Epithelial cell of proximal tubule (primary cell): ENCODE measurements around the gene NISCH. TPM values are rescaled to one million over a fixed set of nuclear protein-coding genes. Genes with fewer than 3 reads are reported as not detected.

Experiments used
- DNase-seq: peaks from one replicate; pipeline ENCODE4 v3.0.0-alpha.2; 2011; ENCODE audit warnings: low read depth
- H3K4me3 ChIP-seq: 2 replicates; pipeline ENCODE4 v1.5.1; 2011; ENCODE audit warnings: low read depth, mild to moderate bottlenecking, low read length
- CTCF ChIP-seq: conservative IDR thresholded peaks from 2 replicates; pipeline ENCODE4 v1.5.1; 2012; ENCODE audit warnings: low read depth, mild to moderate bottlenecking, low read length
- total RNA-seq: library from RNA; depleted of rRNA; stranded (reverse); fragments of >200 nt; gene quantifications from 2 replicates; pipeline ENCODE4 v1.2.3, GENCODE V29; 2015

NISCH gene
- total RNA-seq, 1 donor from 2014 or later = 40.8 TPM

DNA sequence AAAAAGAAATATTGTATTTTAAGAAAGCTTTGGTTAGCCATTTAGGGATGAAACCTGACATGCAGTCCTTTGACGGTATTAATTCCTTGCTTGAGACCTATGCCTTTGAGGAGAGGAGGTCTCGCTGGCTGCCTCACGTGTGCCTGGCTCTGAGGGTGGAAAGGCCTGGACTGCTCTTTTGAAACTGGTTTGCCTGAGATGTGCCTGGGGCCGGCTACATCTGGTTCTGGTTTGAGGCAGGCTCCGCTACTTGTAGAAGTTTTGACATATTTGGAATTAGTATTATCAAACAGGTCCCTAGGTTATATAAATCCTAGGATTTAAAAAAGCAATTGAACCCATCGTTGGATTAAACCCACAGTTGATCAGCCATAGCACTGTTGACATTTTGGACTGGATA, 6.5 kb downstream of the NISCH start:
- H3K4me3 ChIP-seq = no peak overlapping the region
- no peak for TF ChIP-seq CTCF
- DNase-seq = no peak

DNA sequence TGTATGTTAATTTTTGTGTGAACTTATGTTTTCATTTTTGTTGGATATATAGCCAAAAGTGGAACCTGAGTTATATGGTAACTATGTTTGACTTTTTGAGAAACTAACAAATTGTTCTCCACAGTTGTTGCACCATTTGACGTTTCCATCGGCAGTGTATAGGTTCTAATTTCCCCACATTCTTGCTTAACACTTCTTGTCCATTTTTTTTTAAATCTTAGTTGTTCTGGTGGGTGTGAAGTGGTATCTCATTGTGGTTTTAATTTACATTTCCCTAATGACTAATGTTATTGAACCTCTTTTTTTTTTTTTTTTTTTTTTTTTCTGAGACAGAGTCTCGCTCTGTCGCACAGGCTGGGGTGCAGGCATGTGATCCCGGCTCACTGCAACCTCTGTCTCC, 8.0 kb downstream of the NISCH start:
- no peak for TF ChIP-seq CTCF
- no peak overlapping the region for H3K4me3 ChIP-seq
- no peak for DNase-seq

DNA sequence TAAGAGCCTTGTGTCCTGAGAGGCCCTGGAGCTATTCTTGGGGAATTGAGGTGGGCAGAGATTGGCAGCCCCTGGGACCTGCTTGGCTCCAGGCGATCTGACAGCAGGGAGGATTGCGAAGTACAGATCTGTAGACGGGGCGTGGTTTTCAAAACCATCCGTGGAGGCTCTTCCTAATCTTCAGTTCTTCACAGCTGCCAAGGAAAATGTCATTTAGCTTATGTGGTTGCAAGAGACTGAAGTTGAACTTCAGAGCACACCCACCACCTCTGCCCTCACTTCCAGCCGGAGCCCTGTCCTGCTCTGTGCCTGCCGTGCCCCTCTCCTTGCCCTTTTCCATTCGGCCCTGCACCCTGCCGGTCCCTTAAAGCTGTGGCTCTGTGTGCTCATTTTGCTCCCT, 12.9 kb downstream of the NISCH start:
- no peak overlapping the region for H3K4me3 ChIP-seq
- no peak for TF ChIP-seq CTCF
- no peak for DNase-seq

DNA sequence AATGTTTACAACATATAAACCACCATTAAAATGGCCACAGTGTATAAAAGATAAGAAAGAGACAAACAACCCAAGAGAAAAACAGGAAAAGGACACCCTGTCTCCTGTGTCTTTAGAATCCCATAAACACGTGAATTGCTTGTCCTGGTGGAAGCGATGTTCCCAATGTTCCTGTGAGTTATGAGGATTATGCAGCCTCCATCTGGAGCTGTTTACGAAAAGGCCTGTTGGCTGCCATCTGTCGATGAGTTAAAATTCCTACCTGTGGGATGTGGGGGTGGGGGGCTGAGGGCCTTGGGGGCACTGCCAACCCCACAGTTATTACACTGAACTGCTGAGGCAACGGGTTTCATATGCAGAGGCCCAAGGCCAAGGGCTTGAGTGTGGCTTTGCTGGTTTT, 13.6 kb downstream of the NISCH start:
- DNase-seq = no peak
- H3K4me3 ChIP-seq = no peak overlapping the region
- no peak for TF ChIP-seq CTCF

GRCh38 chr3:52470920-52471319, 15.5 kb downstream of the NISCH start:
- no peak for DNase-seq
- no peak for TF ChIP-seq CTCF
- no peak overlapping the region for H3K4me3 ChIP-seq

DNA sequence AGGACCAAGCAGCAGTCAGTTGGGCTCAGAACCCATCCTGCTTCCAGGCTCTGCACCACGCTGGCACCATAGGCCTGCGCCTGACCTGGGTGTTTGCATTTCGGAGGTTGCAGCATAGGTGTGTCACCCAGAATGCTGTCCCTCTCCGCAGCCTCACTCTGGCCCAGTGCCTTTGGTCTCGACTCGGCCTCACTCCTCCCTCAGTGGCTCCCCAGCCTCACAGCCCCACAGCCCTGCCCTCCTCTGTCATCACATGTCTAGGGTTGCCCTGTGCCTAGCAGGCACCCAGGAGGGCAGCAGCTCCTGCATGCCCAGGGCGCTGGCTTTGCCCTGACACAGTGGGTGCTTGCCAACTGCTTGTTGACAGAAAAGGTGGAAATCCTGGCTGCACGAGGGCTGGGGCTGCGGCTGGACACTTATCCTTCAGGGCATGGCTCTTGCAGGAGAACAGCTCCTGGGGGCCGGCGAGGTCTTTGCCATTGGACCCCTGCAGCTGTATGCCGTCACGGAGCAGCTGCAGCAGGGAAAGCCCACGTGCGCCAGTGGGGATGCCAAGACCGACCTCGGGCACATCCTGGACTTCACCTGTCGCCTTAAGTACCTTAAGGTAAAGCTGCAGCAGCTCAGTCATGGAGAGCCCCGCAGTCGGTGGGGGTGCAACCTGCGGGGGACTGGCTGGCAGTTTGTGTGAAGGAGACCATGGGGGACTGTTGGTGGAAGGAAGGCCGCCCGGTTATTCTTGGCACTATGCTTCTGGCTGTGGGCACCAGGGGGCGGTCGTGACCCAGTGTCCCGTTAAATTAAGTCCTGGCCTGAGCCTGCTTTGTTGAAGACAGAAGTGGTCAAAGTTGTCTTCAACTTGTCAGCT, 16.2 kb downstream of the NISCH start:
- DNase-seq = no peak
- TF ChIP-seq CTCF = peak; percentile 67
- no peak overlapping the region for H3K4me3 ChIP-seq
